ENCODE measurements around the gene CHST8.
"Not testable (repeated sequence)": the region's sequence is repeated elsewhere in the genome, so short reads cannot be mapped to it uniquely, and the experiment has no call there.

Gene CHST8

GRCh38 chr19:33647146-33647545 is 25.4 kb downstream of the CHST8 start:
- no peak for DNase-seq

GRCh38 chr19:33649627-33650305 is 28.0 kb downstream of the CHST8 start:
- DNase-seq, result no peak

DNA sequence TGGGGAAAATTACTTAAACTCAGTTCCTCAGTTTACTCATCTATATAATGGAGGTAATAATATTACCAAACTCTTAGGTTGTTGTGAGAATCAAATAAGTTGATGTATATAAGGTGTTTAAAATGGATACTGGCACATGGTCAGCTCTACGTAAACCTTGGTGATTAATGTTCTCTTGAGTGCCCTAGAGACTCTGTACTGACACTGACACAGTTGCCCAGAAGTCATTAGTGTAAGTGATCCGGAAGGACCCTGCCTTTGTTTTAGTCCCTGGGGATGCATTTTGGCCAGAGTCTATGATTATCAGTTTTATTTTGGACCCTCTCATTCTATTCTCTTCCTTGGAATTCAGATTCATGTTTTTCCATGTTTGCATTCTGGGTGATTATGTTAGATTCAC is 31.9 kb downstream of the CHST8 start:
- no peak for DNase-seq

DNA sequence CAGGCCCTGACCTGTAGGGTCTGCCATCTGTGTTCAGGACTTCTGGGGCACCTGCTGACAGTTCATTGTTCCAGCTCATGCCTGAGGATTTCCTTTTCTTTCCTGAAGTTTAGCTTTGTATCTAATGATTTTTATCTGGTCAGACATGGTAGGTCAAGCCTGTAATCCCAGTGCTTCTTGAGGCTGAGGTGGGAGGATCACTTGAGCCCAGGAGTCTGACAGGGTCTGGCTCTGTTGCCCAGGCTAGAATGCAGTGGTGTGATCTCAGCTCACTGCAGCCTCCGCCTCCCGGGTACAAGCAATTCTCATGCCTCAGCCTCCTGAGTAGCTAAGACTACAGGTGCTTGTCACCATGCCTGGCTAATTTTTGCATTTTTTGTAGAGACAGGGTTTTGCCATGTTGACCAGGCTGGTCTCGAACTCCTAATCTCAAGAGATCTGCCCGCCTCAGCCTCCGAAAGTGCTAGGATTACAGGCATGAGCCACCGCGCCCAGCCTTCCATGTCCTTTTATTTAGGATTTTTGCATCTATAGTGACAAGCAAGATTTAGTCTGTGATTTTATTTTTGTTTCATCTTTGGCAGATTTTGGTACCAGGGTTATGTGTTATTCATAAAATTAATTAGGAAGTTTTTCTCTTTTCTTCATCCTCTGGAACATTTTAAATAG is 33.2 kb downstream of the CHST8 start:
- no peak for DNase-seq

DNA sequence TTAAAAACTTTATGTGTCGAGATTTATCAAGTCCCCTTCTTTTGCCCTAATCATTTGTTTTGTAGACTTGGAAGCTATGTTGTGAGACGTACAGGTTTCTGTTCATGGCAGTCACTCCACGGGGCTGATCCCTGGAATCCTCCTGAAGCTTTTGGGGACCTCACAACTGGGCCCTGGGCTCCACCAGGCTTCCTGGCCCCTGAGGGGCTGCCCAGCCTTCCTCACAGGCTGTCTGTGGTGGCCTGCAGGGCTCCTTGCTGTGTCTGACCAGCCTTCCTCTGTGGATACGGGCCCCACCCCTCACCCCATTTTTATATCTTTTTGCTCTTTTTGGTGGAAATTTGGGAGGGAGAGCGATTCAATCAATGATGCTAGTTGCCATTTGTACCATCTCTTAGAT is 38.1 kb downstream of the CHST8 start:
- DNase-seq, result no peak

DNA sequence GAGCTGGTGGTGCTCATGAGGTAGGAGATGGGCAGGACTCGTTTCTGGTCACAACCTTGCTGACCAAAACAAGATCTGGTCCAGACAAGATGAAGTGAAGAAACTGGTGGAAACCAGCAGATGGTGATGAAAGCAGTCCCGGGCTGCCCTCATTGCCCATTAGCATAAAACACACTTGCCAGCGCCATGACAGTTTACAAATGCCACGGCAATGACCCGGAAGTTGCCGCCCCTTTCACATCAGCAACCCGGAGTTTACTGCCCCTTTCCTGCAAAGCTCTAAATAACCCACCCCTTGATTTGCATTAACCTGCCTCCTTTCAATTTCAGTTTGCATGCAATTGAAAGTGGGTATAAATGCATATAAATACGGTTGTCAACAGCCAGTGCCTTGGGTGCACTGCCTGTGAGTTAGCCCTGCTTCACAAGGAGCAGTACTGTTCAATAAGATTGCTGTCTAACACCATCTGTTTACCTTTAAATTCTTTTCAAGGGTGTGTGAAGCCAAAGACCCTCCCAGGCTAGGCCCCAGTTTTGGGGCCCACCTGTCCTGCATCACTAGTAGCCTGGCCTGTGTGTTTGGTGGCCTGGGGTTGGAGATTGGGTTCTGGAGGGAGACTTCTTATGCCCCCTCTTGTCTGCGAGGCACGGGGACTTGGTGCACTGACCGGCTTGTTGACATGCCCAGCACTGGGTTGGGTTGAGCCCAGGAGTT is 38.8 kb downstream of the CHST8 start:
- no peak for DNase-seq

DNA sequence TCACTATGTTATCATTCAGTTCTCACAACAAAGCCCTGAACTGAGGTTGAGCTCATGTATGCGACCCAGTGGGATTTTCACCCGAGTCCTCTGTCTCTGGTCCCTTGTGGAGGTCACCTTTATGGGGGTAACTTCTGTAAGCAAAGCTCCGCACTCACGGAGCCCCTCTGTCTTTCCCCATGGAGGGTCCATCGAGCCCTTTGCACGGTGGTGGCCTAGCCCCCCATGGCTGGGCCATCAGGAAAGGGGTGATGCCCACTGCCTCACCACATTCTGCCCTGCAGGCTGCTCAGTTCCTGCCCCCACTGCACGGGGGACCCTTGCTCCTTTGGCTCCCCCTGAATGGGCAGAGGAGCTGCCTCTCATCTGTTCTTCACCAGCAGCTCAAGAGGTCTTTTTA is 39.6 kb downstream of the CHST8 start:
- DNase-seq, result no peak

- DNase-seq, result no peak
Measured at GRCh38 chr19:33662391-33663092, 40.8 kb downstream of the CHST8 start.

GRCh38 chr19:33663316-33663715 is 41.6 kb downstream of the CHST8 start:
- DNase-seq, result not testable (repeated sequence)

DNA sequence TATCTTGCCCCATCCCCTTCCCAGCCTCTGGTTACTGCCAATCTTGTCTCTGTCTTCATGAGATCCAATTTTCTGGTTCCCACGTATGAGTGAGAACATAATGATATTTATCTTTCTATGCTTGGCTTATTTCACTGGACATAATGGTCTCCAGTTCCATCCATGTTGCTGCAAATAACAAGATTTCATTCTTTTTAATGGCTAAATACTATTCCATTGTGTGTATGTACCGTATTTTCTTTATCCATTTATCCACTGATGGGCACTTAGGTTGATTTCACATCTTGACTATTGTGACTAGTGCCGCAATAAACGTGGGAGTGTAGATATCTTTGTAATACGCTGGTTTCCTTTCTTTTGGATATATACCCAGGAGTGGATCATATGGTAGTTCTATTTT is 43.0 kb downstream of the CHST8 start:
- no peak for DNase-seq

GRCh38 chr19:33665776-33666595 is 44.2 kb downstream of the CHST8 start:
- DNase-seq, result no peak

DNA sequence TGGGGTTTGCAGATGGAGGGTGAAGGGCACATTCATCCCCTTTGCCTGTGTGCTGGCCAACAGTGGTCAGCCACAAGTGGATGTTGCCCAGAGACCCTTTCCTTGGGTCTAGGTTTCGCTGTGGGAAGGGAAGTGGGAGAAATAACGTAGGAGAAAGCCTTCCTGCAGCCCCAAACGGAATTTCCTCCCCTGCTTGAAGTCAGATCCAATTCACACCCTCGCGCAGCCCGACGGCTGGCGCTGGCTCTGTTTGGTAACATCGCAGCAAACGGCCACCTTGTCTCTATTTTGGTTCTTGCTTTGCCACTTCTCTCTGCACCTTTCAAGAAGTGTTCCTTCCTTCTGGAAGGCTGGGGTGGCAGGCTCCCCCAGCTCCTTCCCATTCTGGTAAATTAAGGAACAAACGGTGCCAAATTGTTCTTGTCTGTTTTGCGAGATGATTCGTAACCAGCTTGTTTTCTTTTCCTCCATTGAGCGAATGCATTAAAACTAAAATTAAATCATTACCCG is 45.4 kb downstream of the CHST8 start:
- DNase-seq, result no peak

- no peak for DNase-seq
Measured at GRCh38 chr19:33667881-33668280, 46.1 kb downstream of the CHST8 start.

GRCh38 chr19:33668968-33669367 is 47.2 kb downstream of the CHST8 start:
- no peak for DNase-seq

DNA sequence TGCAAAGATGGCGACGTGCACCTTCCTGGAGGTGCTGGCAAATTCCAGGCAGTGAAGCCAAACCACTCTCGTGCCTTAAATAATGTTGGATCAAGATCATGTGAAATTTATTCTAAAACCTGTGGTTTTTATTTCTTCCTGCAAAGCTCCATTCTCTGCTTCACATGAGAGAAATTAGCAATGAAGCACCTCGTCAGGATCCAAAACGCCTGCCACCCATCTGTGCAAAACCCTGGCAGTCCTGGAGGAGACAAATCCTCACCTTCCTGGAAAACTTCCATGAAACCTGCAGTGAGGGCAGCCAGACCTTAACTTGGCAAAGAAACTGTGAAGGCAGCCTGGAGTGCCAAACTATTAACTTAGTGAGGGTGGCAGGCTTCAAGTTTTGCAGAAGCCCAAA is 47.6 kb downstream of the CHST8 start:
- no peak for DNase-seq

- DNase-seq, result no peak
Measured at GRCh38 chr19:33670398-33670797, 48.6 kb downstream of the CHST8 start.

DNA sequence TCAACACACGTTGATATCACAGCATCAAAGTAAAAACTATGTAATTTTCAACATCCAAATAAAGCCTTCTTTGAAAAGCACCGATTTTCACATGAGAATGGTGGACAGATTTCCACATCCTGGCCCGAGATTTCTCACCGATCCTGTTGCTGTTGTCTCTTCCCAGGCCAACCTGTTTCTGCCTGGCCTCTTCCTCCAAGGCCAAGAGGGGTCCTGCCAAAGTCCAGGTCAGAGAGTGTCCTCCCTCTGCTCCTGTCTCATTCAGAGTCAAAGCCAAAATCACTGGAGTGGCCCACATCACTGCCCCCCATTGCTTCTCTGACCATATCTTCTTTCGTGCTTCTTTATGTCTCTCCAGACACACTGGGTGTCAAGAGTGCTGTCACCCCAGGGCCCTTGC is 49.5 kb downstream of the CHST8 start:
- no peak for DNase-seq

DNA sequence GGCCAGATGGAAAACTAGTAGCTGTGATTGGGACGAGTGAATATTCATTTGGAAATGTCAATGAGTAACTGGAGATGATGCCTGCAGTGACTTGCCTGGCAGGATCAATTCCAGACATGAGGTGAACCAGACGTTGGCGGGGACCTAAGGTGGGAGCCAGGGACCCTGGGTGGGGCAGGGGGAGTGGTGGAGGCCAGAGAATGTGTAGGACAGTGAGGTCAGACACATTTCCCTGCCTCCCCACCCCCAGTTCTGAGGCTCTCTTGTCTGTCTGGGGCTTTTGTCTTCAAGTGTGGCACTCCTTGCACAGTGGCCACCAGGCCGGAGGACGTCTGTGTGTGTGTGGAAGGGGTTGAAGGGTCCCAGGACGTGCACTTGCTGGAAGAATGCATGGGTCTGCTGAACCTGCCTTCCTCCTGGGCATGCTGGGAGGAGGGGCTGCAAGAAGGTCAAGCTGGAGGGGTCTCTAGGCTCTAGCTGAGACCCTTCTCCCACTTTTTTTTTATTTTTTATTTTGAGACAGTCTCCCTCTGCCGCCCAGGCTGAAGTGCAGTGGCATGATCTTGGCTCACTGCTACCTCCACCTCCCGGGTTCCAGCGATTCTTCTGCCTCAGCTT is 51.6 kb downstream of the CHST8 start:
- DNase-seq, result no peak

GRCh38 chr19:33673996-33674625 is 52.4 kb downstream of the CHST8 start:
- no peak for DNase-seq

- no peak for DNase-seq
Measured at GRCh38 chr19:33674626-33675367, 53.0 kb downstream of the CHST8 start.

Measured in NCI-H748 treated with DMSO at 0.1 percent for 48 hours (cell line).